Endodermal cell (in vitro differentiated cells): Measurements from ENCODE around the gene ARHGAP33. TPM values are rescaled to one million over a fixed set of nuclear protein-coding genes. Genes with fewer than 3 reads are reported as not detected.

Experiments used
- DNase-seq: peaks from one replicate; pipeline ENCODE4 v3.0.0-alpha.2; 2017
- H3K27ac ChIP-seq: 2 replicates; pipeline ENCODE4 v1.5.1; 2013; ENCODE audit warnings: mild to moderate bottlenecking, low read depth, low read length, moderate library complexity
- H3K27me3 ChIP-seq: 2 replicates; pipeline ENCODE4 v1.6.1; 2013; ENCODE audit warnings: mild to moderate bottlenecking, low read length, moderate library complexity; ENCODE audit not compliant: insufficient read depth, control insufficient read depth, poor library complexity, severe bottlenecking
- H3K36me3 ChIP-seq: 2 replicates; pipeline ENCODE4 v1.7.0; 2013; ENCODE audit warnings: mild to moderate bottlenecking, low read length, moderate library complexity; ENCODE audit not compliant: control insufficient read depth, insufficient read depth
- H3K4me1 ChIP-seq: one replicate; pipeline ENCODE4 v1.7.0; 2013; ENCODE audit warnings: low read length; ENCODE audit not compliant: control insufficient read depth, insufficient read depth
- H3K4me3 ChIP-seq: 2 replicates; pipeline ENCODE4 v1.5.1; 2013; ENCODE audit warnings: mild to moderate bottlenecking, low read length, moderate library complexity
- H3K9ac ChIP-seq: 2 replicates; pipeline ENCODE4 v1.6.1; 2013; ENCODE audit warnings: mild to moderate bottlenecking, low read length, moderate library complexity; ENCODE audit not compliant: poor library complexity, severe bottlenecking; ENCODE audit errors: extremely low read depth
- H3K9me3 ChIP-seq: 2 replicates; pipeline ENCODE4 v1.6.1; 2013; ENCODE audit warnings: mild to moderate bottlenecking, low read length, moderate library complexity; ENCODE audit not compliant: control insufficient read depth
- H3K27ac Mint-ChIP-seq: 2 replicates; pipeline ENCODE4 v1.8.0; 2020; ENCODE audit warnings: mixed read lengths
- H3K27me3 Mint-ChIP-seq: 2 replicates; pipeline ENCODE4 v1.8.0; 2021; ENCODE audit warnings: mild to moderate bottlenecking, mixed read lengths; ENCODE audit not compliant: insufficient read depth
- H3K36me3 Mint-ChIP-seq: 2 replicates; pipeline ENCODE4 v1.8.0; 2020; ENCODE audit warnings: low read depth, mixed read lengths
- H3K4me1 Mint-ChIP-seq: 2 replicates; pipeline ENCODE4 v1.8.0; 2020; ENCODE audit warnings: mixed read lengths
- H3K4me3 Mint-ChIP-seq: 2 replicates; pipeline ENCODE4 v1.8.0; 2020; ENCODE audit warnings: mild to moderate bottlenecking, moderate library complexity, mixed read lengths
- H3K9me3 Mint-ChIP-seq: 2 replicates; pipeline ENCODE4 v1.8.0; 2020; ENCODE audit warnings: mild to moderate bottlenecking, mixed read lengths
- CTCF ChIP-seq: fragments of 200-600 bp; sonication (generic); conservative IDR thresholded peaks from 2 replicates; pipeline ENCODE4 v1.5.0; 2021; ENCODE audit warnings: antibody characterized with exemption, mild to moderate bottlenecking
- WGBS, 2 experiments: methylation state at CpG; one replicate each; pipeline versions ENCODE4 v1.1.5 to v1.1.7; 2013; ENCODE audit warnings: missing lambda C conversion rate in 2 of 2, mixed read lengths in 1 of 2; ENCODE audit not compliant: insufficient coverage in 1 of 2, insufficient read length in 1 of 2; 5-methylcytosine and 5-hydroxymethylcytosine counted together
- total RNA-seq, 2 donors: library from RNA; stranded (reverse); fragmentation: NEBNext Ultra II Directional in 1 of 2; extraction: Animal tissue kit (Norgen Biotek cat#: 25700) in 1 of 2; gene quantifications; 2 replicates in 1 of 2; 3 replicates in 1 of 2; pipeline ENCODE4 v1.2.1, GENCODE V29; 2021

ARHGAP33 gene
- total RNA-seq, 2 donors from 2014 or later = 12.7 to 15.0 TPM

- H3K4me1 Mint-ChIP-seq = peaks cover 12% of the 10 kb centered on the region
- Histone ChIP-seq H3K36me3 (peaks cover 9% of the 10 kb centered on the region), H3K9ac (no peak overlapping the region), H3K9me3 (no peaks in the 10 kb centered on the region), H3K4me3 (no peak overlapping the region), H3K27ac (no peak overlapping the region), H3K4me1 (no peaks in the 10 kb centered on the region), H3K27me3 (peaks cover 4% of the 10 kb centered on the region)
- peak overlapping the region; percentile 26 for H3K4me3 Mint-ChIP-seq
- peaks cover 10% of the 10 kb centered on the region for H3K27me3 Mint-ChIP-seq
- no peak for TF ChIP-seq CTCF
- WGBS, 2 experiments = 85 to 95% methylated on average over 3 to 5 of the region's 5 CpGs
- no peaks in the 10 kb centered on the region for H3K9me3 Mint-ChIP-seq
- peaks cover 2% of the 10 kb centered on the region for H3K36me3 Mint-ChIP-seq
- no peak for DNase-seq
- H3K27ac Mint-ChIP-seq = no peak overlapping the region
Observed at GRCh38 chr19:35750167-35750566, 25.2 kb upstream of the ARHGAP33 start.

- H3K27ac Mint-ChIP-seq = no peak overlapping the region
- peaks cover 11% of the 10 kb centered on the region for H3K4me1 Mint-ChIP-seq
- Histone ChIP-seq H3K4me3 (no peak overlapping the region), H3K9me3 (no peaks in the 10 kb centered on the region), H3K27ac (no peak overlapping the region), H3K36me3 (peaks cover 9% of the 10 kb centered on the region), H3K9ac (no peak overlapping the region), H3K4me1 (no peaks in the 10 kb centered on the region), H3K27me3 (peaks cover 7% of the 10 kb centered on the region)
- H3K36me3 Mint-ChIP-seq = peaks cover 2% of the 10 kb centered on the region
- DNase-seq = no peak
- WGBS, 2 experiments = 94 to 97% methylated on average over 5 to 13 of the region's 14 CpGs
- TF ChIP-seq CTCF = no peak
- peaks cover 24% of the 10 kb centered on the region for H3K27me3 Mint-ChIP-seq
- H3K4me3 Mint-ChIP-seq = no peak overlapping the region
- no peaks in the 10 kb centered on the region for H3K9me3 Mint-ChIP-seq
Observed at GRCh38 chr19:35751839-35752745, 23.3 kb upstream of the ARHGAP33 start.

GRCh38 chr19:35752746-35753350 is 22.5 kb upstream of the ARHGAP33 start:
- peaks cover under 1% of the 10 kb centered on the region for H3K36me3 Mint-ChIP-seq
- Histone ChIP-seq H3K4me3 (no peak overlapping the region), H3K9ac (no peak overlapping the region), H3K9me3 (no peaks in the 10 kb centered on the region), H3K27ac (no peak overlapping the region), H3K27me3 (peaks cover 7% of the 10 kb centered on the region), H3K36me3 (peaks cover 5% of the 10 kb centered on the region), H3K4me1 (no peaks in the 10 kb centered on the region)
- H3K9me3 Mint-ChIP-seq = no peaks in the 10 kb centered on the region
- no peak for DNase-seq
- no peak overlapping the region for H3K4me3 Mint-ChIP-seq
- H3K27me3 Mint-ChIP-seq = peaks cover 25% of the 10 kb centered on the region
- WGBS, 2 experiments = 93 to 98% methylated on average over 14 to 19 of the region's 20 CpGs
- TF ChIP-seq CTCF = no peak
- H3K4me1 Mint-ChIP-seq = peaks cover 11% of the 10 kb centered on the region
- no peak overlapping the region for H3K27ac Mint-ChIP-seq
